ENCODE data around the gene SH3BP4.
"Not testable (repeated sequence)": the region's sequence is repeated elsewhere in the genome, so short reads cannot be mapped to it uniquely, and the experiment has no call there.

SH3BP4 gene

GRCh38 chr2:234999740-235000425 lies 48.1 kb downstream of the SH3BP4 start:
- no peak for DNase-seq

GRCh38 chr2:235000426-235001236 lies 48.8 kb downstream of the SH3BP4 start:
- DNase-seq, result no peak

DNA sequence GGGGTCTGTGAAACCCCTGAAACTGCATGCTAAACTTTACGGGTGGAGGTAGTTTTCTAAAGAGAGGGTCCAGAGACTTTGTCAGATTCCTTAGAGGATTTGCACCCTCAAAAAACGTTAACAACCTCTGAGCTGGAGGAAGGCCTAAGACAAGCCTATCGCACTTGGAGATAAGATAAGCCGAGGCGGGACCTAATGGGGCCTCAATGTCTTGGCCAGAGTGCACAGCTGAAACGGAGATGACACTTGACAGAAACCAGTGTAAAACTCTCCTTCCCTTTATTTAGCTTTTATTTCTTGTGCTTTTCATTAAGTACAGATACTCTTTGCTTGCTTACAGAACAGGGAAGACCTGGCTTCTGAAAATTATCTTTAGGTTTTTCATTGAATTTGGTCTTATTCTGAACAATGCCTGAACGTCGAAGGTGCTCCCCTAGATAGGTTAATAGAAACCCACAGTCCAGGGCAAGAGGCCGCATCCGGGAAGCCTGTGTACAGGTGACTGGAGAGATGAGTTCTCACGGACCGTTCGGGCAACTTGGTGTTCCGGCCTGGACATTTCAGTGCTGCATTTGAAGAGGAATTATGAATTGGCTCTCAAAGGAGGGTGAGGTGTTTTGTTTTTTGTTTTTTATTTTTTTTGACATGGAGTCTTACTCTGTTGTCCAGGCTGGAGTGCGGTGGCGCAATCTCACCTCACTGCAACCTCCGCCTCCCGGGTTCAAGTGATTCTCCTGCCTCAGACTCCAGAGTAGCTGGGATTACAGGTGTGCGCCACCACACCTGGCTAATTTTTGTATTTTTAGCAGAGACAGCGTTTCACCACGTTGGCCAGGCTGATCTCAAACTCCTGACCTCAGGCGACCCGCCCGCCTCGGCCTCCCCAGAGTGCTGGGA lies 49.7 kb downstream of the SH3BP4 start:
- no peak for DNase-seq

DNA sequence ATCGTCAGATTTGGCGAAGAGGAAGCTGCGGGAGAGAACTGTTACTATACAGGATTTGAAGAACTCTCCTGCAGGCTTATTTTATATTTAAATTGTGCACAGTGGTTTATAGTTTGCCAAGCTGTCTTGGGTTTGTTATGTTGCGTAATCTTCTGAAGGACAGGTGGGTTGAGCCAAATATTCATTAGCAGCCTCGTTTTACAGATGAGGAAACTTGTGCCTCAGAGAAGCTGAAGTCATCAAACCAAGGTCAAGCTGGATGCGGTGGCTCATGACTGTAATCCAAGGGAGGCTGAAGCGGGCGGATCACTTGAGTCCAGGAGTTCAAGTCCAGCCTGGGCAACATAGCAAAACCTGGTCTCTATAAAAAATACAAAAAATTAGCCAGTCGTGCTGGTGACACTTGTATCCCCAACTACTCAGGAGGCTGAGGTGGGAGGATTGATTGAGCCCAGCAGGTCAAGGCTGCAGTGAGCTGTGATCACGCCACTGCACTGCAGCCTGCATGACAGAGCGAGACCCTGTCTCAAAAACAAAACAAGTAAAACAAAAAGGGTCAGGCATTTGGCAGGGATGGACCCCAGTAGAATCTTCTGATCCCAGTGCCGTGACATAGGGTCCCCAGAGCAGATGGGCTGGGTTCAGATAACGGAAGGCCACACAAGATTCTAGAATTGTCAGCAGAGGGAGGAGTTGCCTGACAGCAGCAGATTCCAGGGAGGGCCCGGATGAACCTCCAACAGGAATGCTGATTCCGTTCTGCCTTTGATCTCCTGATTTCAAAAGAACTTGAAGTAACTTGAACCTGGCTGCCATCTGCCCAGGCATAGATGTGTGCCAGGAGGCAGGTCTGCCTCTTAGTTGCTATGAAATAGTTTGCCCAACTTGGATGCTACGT lies 50.6 kb downstream of the SH3BP4 start:
- no peak for DNase-seq

GRCh38 chr2:235003096-235003775 lies 51.4 kb downstream of the SH3BP4 start:
- DNase-seq, result no peak

GRCh38 chr2:235004329-235004903 lies 52.6 kb downstream of the SH3BP4 start:
- no peak for DNase-seq

DNA sequence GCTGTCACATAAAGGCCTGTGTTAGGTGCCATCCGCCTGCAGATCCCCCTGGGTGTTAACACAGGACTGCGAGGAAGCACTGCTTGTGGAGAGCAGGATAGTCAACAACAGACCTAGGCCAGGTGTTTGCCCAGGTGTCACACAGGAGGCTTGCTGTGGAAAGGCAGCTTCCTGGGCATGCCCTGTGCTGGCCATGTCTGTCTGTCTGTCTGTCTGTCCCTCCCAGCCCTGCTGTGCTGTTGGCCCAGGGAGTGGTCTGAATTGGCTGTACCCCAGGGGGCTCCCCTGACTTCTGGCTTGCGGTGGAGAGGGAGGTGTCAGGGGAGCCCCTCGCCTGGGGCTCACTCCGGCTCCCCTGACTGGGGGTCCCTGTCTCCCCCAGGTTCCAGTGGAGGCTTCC lies 53.2 kb downstream of the SH3BP4 start:
- no peak for DNase-seq

GRCh38 chr2:235005603-235006259 lies 53.9 kb downstream of the SH3BP4 start:
- DNase-seq, result no peak

- no peak for DNase-seq
Observed at GRCh38 chr2:235006461-235006860, 54.6 kb downstream of the SH3BP4 start.

- no peak for DNase-seq
Observed at GRCh38 chr2:235006986-235007385, 55.2 kb downstream of the SH3BP4 start.

DNA sequence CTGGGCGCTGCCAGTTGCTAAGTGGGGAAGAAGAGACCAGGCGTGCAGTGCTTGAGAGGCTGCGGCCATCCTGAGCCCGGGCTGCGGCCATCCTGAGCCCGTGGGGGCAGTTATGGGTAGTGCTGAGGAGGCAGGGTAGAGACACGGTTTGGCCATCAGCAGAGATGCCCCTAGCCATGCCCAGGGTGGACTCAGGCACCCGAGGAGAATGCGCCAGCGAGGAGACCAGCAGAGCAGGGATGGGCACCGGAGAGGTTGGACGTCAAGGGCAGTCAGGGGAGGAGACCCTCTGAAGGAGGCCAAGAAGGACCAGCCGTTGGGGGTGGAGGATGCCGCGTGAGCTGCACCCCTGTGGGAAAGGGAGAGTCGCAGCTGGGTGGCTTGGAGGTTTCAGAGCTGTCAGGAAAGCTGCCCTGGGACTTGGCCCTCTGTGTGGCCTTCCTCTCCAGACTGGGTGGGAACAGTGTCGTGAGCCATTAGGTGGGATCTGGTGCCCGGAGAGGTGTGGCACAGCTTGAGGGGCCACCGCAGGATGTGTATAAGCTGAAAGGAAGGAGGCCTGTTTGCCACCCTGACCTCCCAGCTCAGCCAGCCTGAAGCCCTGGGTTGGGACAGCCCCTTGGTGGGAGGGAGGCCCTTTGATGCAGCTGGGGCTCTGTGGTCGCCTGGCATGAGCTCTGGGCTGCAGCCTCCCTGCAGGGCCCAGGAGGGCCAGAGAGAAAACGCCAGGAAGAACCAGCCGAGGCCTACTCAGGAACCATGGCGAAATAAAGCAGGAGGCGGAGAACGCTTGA lies 56.0 kb downstream of the SH3BP4 start:
- DNase-seq, result no peak

- DNase-seq, result no peak
Observed at GRCh38 chr2:235008584-235009044, 56.8 kb downstream of the SH3BP4 start.

- no peak for DNase-seq
Observed at GRCh38 chr2:235009081-235009480, 57.3 kb downstream of the SH3BP4 start.

DNA sequence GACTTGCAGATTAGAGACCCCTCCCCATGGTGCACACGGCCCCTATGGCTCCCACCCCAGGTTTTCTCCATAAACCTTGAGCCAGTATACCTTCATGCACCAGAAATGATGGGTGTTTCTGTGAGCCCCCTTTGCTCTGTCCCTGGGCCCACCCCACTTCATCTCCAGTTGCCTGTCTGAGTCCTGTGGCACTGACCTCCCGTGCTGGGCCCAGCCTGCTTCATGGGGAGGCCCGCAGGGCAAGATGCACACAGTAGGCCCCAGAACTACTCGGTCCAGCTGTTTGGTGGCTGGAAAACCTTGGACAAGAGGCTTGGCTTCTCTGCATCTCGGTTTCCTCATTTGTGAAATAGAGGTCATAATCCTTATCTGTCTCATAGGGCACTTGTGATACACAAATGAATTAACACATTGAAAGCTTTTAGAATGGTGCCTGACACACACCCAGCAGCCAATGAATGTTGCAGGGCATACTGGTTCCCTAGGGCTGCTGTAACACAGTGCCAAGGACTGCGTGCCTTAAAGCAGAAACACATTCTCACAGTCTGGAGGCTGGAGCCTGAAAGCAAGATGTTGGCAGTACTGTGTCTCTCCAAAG lies 58.4 kb downstream of the SH3BP4 start:
- no peak for DNase-seq

- DNase-seq, result no peak
Observed at GRCh38 chr2:235011607-235011928, 59.8 kb downstream of the SH3BP4 start.

GRCh38 chr2:235011929-235012631 lies 60.3 kb downstream of the SH3BP4 start:
- DNase-seq, result no peak

GRCh38 chr2:235017441-235017840 lies 65.6 kb downstream of the SH3BP4 start:
- no peak for DNase-seq

- DNase-seq, result no peak
Observed at GRCh38 chr2:235018838-235019237, 67.0 kb downstream of the SH3BP4 start.

GRCh38 chr2:235020141-235020540 lies 68.3 kb downstream of the SH3BP4 start:
- not testable (repeated sequence) for DNase-seq
